ENCODE data around the gene ARMC5.

The ARMC5 gene

DNA sequence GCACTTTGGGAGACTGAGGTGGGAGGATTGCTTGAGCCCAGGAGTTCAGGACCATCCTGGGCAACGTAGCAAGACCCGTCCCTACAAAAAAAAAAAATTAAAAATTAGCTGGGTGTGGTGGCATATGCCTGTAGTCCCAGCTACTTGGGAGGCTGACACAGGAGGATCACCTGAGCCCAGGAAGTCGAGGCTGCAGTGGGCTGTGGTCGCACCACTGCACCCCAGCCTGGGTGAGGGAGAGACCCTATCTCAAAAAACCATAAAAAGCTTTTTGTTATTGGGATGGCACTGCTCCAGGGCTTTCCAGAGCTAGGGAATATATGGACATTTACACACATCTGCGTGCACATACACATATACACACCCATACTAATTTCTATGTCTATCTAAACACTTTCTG, 8.1 kb upstream of the ARMC5 start:
- peaks cover 25% of the 10 kb centered on the region for H3K4me1 ChIP-seq (ENCODE audit: control insufficient read depth, insufficient read depth, low read depth, low read length)
- no peak overlapping the region for H3K4me3 ChIP-seq (ENCODE audit: insufficient read depth in 1 of 2, low read depth in 1 of 2, low read length in 2 of 2)
- no peaks in the 10 kb centered on the region for H3K9me3 ChIP-seq (ENCODE audit: control insufficient read depth, low read length)
- H3K4me2 ChIP-seq (ENCODE audit: low read length, poor library complexity, severe bottlenecking): no peak overlapping the region
- no peak overlapping the region for H3K14ac ChIP-seq (ENCODE audit: low read length in 2 of 2)
- peak overlapping the region; percentile 78 for H3K9ac ChIP-seq (ENCODE audit: low read length)
- no peak overlapping the region for H3K18ac ChIP-seq (ENCODE audit: low read depth in 1 of 2, low read length in 2 of 2)
- no peak overlapping the region for H4K91ac ChIP-seq (ENCODE audit: low read length)
- peaks cover 9% of the 10 kb centered on the region for H3K79me1 ChIP-seq (replicated peaks; ENCODE audit: low read length, poor library complexity, severe bottlenecking)
- DNase-seq: no peak
- no peak overlapping the region for H2BK5ac ChIP-seq (ENCODE audit: low read depth, low read length, poor library complexity, severe bottlenecking)
- no peak overlapping the region for H2BK15ac ChIP-seq (ENCODE audit: low read depth, poor library complexity, severe bottlenecking)
- H3K4ac ChIP-seq (ENCODE audit: low read depth in 1 of 2, low read length in 2 of 2): no peak overlapping the region
- H3K27me3 ChIP-seq (ENCODE audit: control insufficient read depth in 1 of 2, insufficient read depth in 1 of 2, low read length in 2 of 2): no peaks in the 10 kb centered on the region
- no peak overlapping the region for H3K23ac ChIP-seq (ENCODE audit: low read length in 2 of 2)
- H2AFZ ChIP-seq (ENCODE audit: low read depth, low read length): no peak overlapping the region
- no peak overlapping the region for H3K27ac ChIP-seq (ENCODE audit: low read length, poor library complexity, severe bottlenecking)
- H2AK5ac ChIP-seq (ENCODE audit: low read length, severe bottlenecking): peak overlapping the region; percentile 53
- no peak overlapping the region for H2BK12ac ChIP-seq (ENCODE audit: low read length in 2 of 2)
- peaks cover 5 to 10% of the 10 kb centered on the region in 2 experiments for H3K36me3 ChIP-seq (ENCODE audit: control insufficient read depth in 1 of 2, insufficient read depth in 2 of 2, low read depth in 1 of 2, low read length in 2 of 2)
- no peak overlapping the region for H4K8ac ChIP-seq (ENCODE audit: low read length)
- H2BK120ac ChIP-seq (ENCODE audit: low read depth, low read length): no peak overlapping the region
- 95% methylated on average over 5 of the region's 5 CpGs for WGBS

DNA sequence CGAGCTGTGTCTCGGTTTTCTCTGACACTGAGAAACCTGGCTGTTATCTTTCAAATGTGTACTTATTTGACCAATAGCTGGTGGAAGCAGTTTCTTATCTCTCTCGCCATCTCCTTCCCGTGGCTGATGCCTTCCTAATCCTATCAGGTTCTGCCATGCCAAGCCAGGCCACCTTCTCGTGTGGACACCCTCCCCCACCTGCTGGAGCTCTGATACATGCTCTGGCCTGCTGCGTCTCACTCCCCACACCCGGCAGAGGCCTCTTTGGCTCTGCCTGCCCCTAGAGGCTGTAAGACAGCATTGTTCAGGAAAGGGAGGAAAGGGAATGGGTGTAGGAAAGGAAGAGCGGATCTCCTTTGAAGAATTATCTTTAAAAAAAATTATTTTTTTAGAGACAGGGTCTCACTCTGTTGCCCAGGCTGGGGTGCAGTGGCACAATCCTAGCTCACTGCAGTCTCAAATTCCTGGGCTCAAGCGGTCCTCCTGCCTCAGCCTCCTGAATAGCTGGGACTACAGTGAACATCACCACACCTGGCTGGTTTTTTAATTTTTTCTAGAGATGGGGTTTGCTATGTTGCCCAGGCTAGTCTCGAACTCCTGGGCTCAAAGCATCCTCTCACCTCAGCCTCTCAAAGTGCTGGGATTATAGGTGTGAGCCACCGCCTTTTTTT, 7.5 kb upstream of the ARMC5 start:
- Histone ChIP-seq H3K4me2 (ENCODE audit: low read length, poor library complexity, severe bottlenecking) (no peak overlapping the region), H2AFZ (ENCODE audit: low read depth, low read length) (no peak overlapping the region), H2BK120ac (ENCODE audit: low read depth, low read length) (peak overlapping the region; percentile 54), H3K9ac (ENCODE audit: low read length) (peak overlapping the region; percentile 78), H3K18ac (ENCODE audit: low read depth in 1 of 2, low read length in 2 of 2) (peak overlapping the region in 1 of 2 experiments; percentile 11), H4K8ac (ENCODE audit: low read length) (peak overlapping the region; percentile 27), H3K4me3 (ENCODE audit: insufficient read depth in 1 of 2, low read depth in 1 of 2, low read length in 2 of 2) (no peak overlapping the region), H3K79me1 (replicated peaks; ENCODE audit: low read length, poor library complexity, severe bottlenecking) (peaks cover 14% of the 10 kb centered on the region), H3K27me3 (ENCODE audit: control insufficient read depth in 1 of 2, insufficient read depth in 1 of 2, low read length in 2 of 2) (no peaks in the 10 kb centered on the region), H2AK5ac (ENCODE audit: low read length, severe bottlenecking) (peak overlapping the region; percentile 53), H2BK15ac (ENCODE audit: low read depth, poor library complexity, severe bottlenecking) (peak overlapping the region; percentile 60), H2BK5ac (ENCODE audit: low read depth, low read length, poor library complexity, severe bottlenecking) (no peak overlapping the region), H3K9me3 (ENCODE audit: control insufficient read depth, low read length) (no peaks in the 10 kb centered on the region), H3K14ac (ENCODE audit: low read length in 2 of 2) (no peak overlapping the region), H3K23ac (ENCODE audit: low read length in 2 of 2) (no peak overlapping the region), H3K4ac (ENCODE audit: low read depth in 1 of 2, low read length in 2 of 2) (no peak overlapping the region), H4K91ac (ENCODE audit: low read length) (no peak overlapping the region), H2BK12ac (ENCODE audit: low read length in 2 of 2) (no peak overlapping the region), H3K27ac (ENCODE audit: low read length, poor library complexity, severe bottlenecking) (no peak overlapping the region), H3K36me3 (ENCODE audit: control insufficient read depth in 1 of 2, insufficient read depth in 2 of 2, low read depth in 1 of 2, low read length in 2 of 2) (peaks cover 10 to 13% of the 10 kb centered on the region in 2 experiments), H3K4me1 (ENCODE audit: control insufficient read depth, insufficient read depth, low read depth, low read length) (peaks cover 29% of the 10 kb centered on the region)
- peak; percentile 84 for DNase-seq
- 47% methylated on average over 7 of the region's 11 CpGs for WGBS

DNA sequence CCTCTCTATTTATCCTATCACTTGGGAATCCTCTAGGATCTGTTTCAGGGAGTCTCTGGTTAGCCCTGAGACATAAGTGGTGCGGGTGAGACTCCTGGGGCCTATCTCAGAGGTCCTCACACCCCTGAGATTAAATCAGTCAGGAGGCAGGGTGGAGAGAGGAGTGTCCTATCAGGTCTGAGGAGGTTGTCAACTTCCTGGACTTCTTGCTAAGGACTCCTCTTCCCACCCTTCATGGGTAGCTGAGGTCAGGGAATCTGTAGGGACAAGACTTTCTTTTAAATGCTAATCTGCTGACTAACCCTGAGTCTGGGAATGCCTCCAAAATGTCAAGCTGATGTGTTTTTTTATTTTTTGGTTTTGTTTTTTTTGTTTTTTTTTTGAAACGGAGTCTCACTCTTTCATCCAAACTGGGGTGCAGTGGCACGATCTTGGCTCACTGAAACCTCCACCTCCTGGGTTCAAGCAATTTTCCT, 6.6 kb upstream of the ARMC5 start:
- H3K27me3 ChIP-seq (ENCODE audit: control insufficient read depth in 1 of 2, insufficient read depth in 1 of 2, low read length in 2 of 2): no peaks in the 10 kb centered on the region
- peak overlapping the region in 1 of 2 experiments; percentile 84 for H3K4ac ChIP-seq (ENCODE audit: low read depth in 1 of 2, low read length in 2 of 2)
- H4K91ac ChIP-seq (ENCODE audit: low read length): peak overlapping the region; percentile 2
- no peak overlapping the region for H3K18ac ChIP-seq (ENCODE audit: low read depth in 1 of 2, low read length in 2 of 2)
- 67% methylated on average over 2 of the region's 3 CpGs for WGBS
- peak overlapping the region; percentile 24 for H4K8ac ChIP-seq (ENCODE audit: low read length)
- H2BK12ac ChIP-seq (ENCODE audit: low read length in 2 of 2): peak overlapping the region in 1 of 2 experiments; percentile 33
- no peak overlapping the region for H2BK15ac ChIP-seq (ENCODE audit: low read depth, poor library complexity, severe bottlenecking)
- H3K9me3 ChIP-seq (ENCODE audit: control insufficient read depth, low read length): no peaks in the 10 kb centered on the region
- H3K27ac ChIP-seq (ENCODE audit: low read length, poor library complexity, severe bottlenecking): peak overlapping the region; percentile 63
- no peak overlapping the region for H2AFZ ChIP-seq (ENCODE audit: low read depth, low read length)
- H2AK5ac ChIP-seq (ENCODE audit: low read length, severe bottlenecking): peak overlapping the region; percentile 90
- no peak overlapping the region for H2BK5ac ChIP-seq (ENCODE audit: low read depth, low read length, poor library complexity, severe bottlenecking)
- H3K9ac ChIP-seq (ENCODE audit: low read length): peak overlapping the region; percentile 78
- H3K4me2 ChIP-seq (ENCODE audit: low read length, poor library complexity, severe bottlenecking): no peak overlapping the region
- H3K14ac ChIP-seq (ENCODE audit: low read length in 2 of 2): no peak overlapping the region
- peaks cover 17% of the 10 kb centered on the region for H3K79me1 ChIP-seq (replicated peaks; ENCODE audit: low read length, poor library complexity, severe bottlenecking)
- H3K36me3 ChIP-seq (ENCODE audit: control insufficient read depth in 1 of 2, insufficient read depth in 2 of 2, low read depth in 1 of 2, low read length in 2 of 2): peaks cover 10 to 20% of the 10 kb centered on the region in 2 experiments
- H2BK120ac ChIP-seq (ENCODE audit: low read depth, low read length): no peak overlapping the region
- no peak overlapping the region for H3K23ac ChIP-seq (ENCODE audit: low read length in 2 of 2)
- H3K4me1 ChIP-seq (ENCODE audit: control insufficient read depth, insufficient read depth, low read depth, low read length): peaks cover 37% of the 10 kb centered on the region
- DNase-seq: peak; percentile 87
- peak overlapping the region in 1 of 2 experiments; percentile 28 for H3K4me3 ChIP-seq (ENCODE audit: insufficient read depth in 1 of 2, low read depth in 1 of 2, low read length in 2 of 2)

DNA sequence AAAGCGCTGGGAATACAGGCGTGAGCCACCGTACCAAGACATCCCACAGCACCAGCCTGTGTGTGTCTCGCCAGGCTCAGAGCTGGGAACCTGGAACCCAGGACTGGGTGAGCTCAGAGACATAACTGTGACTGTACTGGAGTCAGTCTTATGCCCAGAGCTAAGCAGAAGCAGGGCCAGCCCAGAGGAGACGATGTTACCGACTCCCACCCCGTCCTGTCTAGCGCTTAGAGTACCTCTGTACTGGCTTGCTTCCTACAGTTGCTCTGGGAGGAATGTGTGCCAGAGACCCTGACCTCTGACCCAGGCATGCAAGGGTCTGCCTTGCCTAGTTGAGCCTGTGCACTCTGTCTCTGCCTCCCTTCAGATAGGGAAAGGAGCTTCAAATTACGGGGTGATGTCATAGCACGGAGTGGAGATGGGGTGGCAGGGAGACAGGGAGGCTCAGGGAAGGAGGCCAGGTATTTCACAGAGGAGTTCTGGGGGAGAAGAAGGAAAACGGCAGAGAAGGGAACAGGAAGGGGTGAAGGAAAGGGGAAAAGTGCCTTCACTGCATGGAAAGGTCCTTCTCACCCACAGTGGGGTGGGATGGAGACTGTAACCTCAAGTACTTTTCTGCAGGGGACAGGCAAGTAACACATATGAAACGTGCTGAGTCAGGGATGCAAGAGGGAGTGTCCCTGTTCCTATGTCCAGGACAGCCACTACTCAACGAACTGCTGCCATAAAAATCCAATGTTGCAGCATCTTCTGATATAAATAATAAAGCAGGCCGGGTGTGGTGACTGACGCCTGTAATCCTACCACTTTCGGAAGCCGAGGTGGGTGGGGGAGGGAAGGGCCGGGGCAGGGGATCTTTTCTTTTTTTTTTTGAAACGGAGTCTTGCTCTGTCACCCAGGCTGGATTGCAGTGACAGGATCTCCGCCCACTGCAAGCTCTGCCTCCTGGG, 5.8 kb upstream of the ARMC5 start:
- Histone ChIP-seq H2BK5ac (ENCODE audit: low read depth, low read length, poor library complexity, severe bottlenecking) (no peak overlapping the region), H3K14ac (ENCODE audit: low read length in 2 of 2) (peak overlapping the region in 1 of 2 experiments; percentile 86), H2BK15ac (ENCODE audit: low read depth, poor library complexity, severe bottlenecking) (no peak overlapping the region), H3K4me1 (ENCODE audit: control insufficient read depth, insufficient read depth, low read depth, low read length) (peaks cover 42% of the 10 kb centered on the region), H4K91ac (ENCODE audit: low read length) (peak overlapping the region; percentile 84), H2AFZ (ENCODE audit: low read depth, low read length) (no peak overlapping the region), H3K9me3 (ENCODE audit: control insufficient read depth, low read length) (no peaks in the 10 kb centered on the region), H2BK120ac (ENCODE audit: low read depth, low read length) (no peak overlapping the region), H3K27ac (ENCODE audit: low read length, poor library complexity, severe bottlenecking) (peak overlapping the region; percentile 31), H3K27me3 (ENCODE audit: control insufficient read depth in 1 of 2, insufficient read depth in 1 of 2, low read length in 2 of 2) (no peaks in the 10 kb centered on the region), H4K8ac (ENCODE audit: low read length) (peak overlapping the region; percentile 76), H2BK12ac (ENCODE audit: low read length in 2 of 2) (peak overlapping the region; percentile 3 to 53), H2AK5ac (ENCODE audit: low read length, severe bottlenecking) (peak overlapping the region; percentile 65), H3K18ac (ENCODE audit: low read depth in 1 of 2, low read length in 2 of 2) (peak overlapping the region; percentile 13 to 72), H3K4ac (ENCODE audit: low read depth in 1 of 2, low read length in 2 of 2) (peak overlapping the region in 1 of 2 experiments; percentile 82), H3K23ac (ENCODE audit: low read length in 2 of 2) (peak overlapping the region in 1 of 2 experiments; percentile 24), H3K36me3 (ENCODE audit: control insufficient read depth in 1 of 2, insufficient read depth in 2 of 2, low read depth in 1 of 2, low read length in 2 of 2) (peaks cover 10 to 21% of the 10 kb centered on the region in 2 experiments), H3K79me1 (replicated peaks; ENCODE audit: low read length, poor library complexity, severe bottlenecking) (peaks cover 17% of the 10 kb centered on the region), H3K4me3 (ENCODE audit: insufficient read depth in 1 of 2, low read depth in 1 of 2, low read length in 2 of 2) (peak overlapping the region in 1 of 2 experiments; percentile 28), H3K9ac (ENCODE audit: low read length) (peak overlapping the region; percentile 78), H3K4me2 (ENCODE audit: low read length, poor library complexity, severe bottlenecking) (no peak overlapping the region)
- WGBS: 39% methylated on average over 18 of the region's 20 CpGs
- peak; percentile 85 for DNase-seq

Data from mesenchymal stem cell (in vitro differentiated cells and primary cell).